ENCODE results near the gene SLC39A11. TPM values are rescaled to one million over a fixed set of nuclear protein-coding genes. Genes with fewer than 3 reads are reported as not detected.

SLC39A11 gene
- total RNA-seq, 1 experiment from 2014 or later, result 46.4 TPM

- no peaks in the 10 kb centered on the region for H3K27me3 ChIP-seq (ENCODE audit: insufficient read depth, low read length)
- H3K9ac ChIP-seq (ENCODE audit: low read length), result peak overlapping the region; percentile 54
- peak overlapping the region; percentile 72 for H3K4me2 ChIP-seq (ENCODE audit: low read length)
- TF ChIP-seq CEBPB (IDR thresholded peaks at IDR 0.05; ENCODE audit: low read depth), result no peak
- H3K9me3 ChIP-seq (ENCODE audit: control insufficient read depth in 1 of 2, insufficient read depth in 1 of 2, low read depth in 1 of 2, low read length in 2 of 2), result peaks cover 0 to 14% of the 10 kb centered on the region in 2 experiments; a peak in 1 of 4 replicates
- ATAC-seq (no peak; the same call in 1 of the 2 replicates), DNase-seq (ENCODE audit: low read depth, low spot score) (no peak)
- H3K9me2 ChIP-seq (ENCODE audit: insufficient read depth), result no peaks in the 10 kb centered on the region
- H2AFZ ChIP-seq (ENCODE audit: low read depth, low read length, poor library complexity, severe bottlenecking), result peak overlapping the region; percentile 72
- no peaks in the 10 kb centered on the region for H3K36me3 ChIP-seq (ENCODE audit: control insufficient read depth in 1 of 2, insufficient read depth in 2 of 2, low read length in 2 of 2)
- no peaks in the 10 kb centered on the region for H4K20me1 ChIP-seq (ENCODE audit: insufficient read depth)
- H3K4me3 ChIP-seq (replicated peaks in 1 of 2; ENCODE audit: low read depth in 1 of 2, low read length in 2 of 2), result peak overlapping the region in 1 of 2 experiments; percentile 42; a peak in 2 of 4 replicates
- intact Hi-C loops (cut with micrococcal nuclease), result no loop called here
- H3K79me2 ChIP-seq (ENCODE audit: insufficient read depth, low read length), result no peaks in the 10 kb centered on the region
- CTCF ChIA-PET, result interaction anchor here (1.4 to 3.6 kb wide), 5 partner anchors 9 to 113 kb away, joined by 4 to 10 read pairs (median 8); no protein-coding TSS in a partner anchor
- H3K4me1 ChIP-seq (ENCODE audit: control insufficient read depth in 1 of 2, insufficient read depth in 2 of 2, low read length in 2 of 2), result peaks cover 30 to 60% of the 10 kb centered on the region in 2 experiments
- POLR2A ChIA-PET, result interaction anchor here (0.8 to 4.7 kb wide), 10 partner anchors 9 to 113 kb away, joined by 3 to 77 read pairs (median 5); no protein-coding TSS in a partner anchor
- peak overlapping the region; percentile 59 for H3K27ac ChIP-seq (ENCODE audit: low read depth, low read length)
- RAD21 ChIA-PET (ENCODE audit: low non-redundant PET in 1 of 2, low total read pairs in 2 of 2, uncharacterized antibody in 2 of 2, unreplicated experiment in 2 of 2), result interaction anchor here (0.6 to 1.8 kb wide), 7 partner anchors 11 to 85 kb away, joined by 3 to 8 read pairs (median 3); no protein-coding TSS in a partner anchor
- TSS peak; percentile 79 for BruUV-seq (replicated peaks)
Measured at GRCh38 chr17:72603420-72604242, 488.9 kb downstream of the SLC39A11 start.

- Histone ChIP-seq H3K4me2 (ENCODE audit: low read length) (peak overlapping the region; percentile 72), H3K9me2 (ENCODE audit: insufficient read depth) (no peaks in the 10 kb centered on the region), H3K36me3 (ENCODE audit: control insufficient read depth in 1 of 2, insufficient read depth in 2 of 2, low read length in 2 of 2) (no peaks in the 10 kb centered on the region), H4K20me1 (ENCODE audit: insufficient read depth) (no peaks in the 10 kb centered on the region), H3K9me3 (ENCODE audit: control insufficient read depth in 1 of 2, insufficient read depth in 1 of 2, low read depth in 1 of 2, low read length in 2 of 2) (peaks cover 0 to 8% of the 10 kb centered on the region in 2 experiments; a peak in 1 of 4 replicates), H3K9ac (ENCODE audit: low read length) (peak overlapping the region; percentile 54), H3K27ac (ENCODE audit: low read depth, low read length) (peak overlapping the region; percentile 59), H3K4me1 (ENCODE audit: control insufficient read depth in 1 of 2, insufficient read depth in 2 of 2, low read length in 2 of 2) (peaks cover 29 to 58% of the 10 kb centered on the region in 2 experiments), H3K79me2 (ENCODE audit: insufficient read depth, low read length) (no peaks in the 10 kb centered on the region), H3K27me3 (ENCODE audit: insufficient read depth, low read length) (no peaks in the 10 kb centered on the region), H3K4me3 (replicated peaks in 1 of 2; ENCODE audit: low read depth in 1 of 2, low read length in 2 of 2) (peak overlapping the region; percentile 6 to 42), H2AFZ (ENCODE audit: low read depth, low read length, poor library complexity, severe bottlenecking) (peak overlapping the region; percentile 72)
- TSS peak; percentile 85 for BruUV-seq (replicated peaks)
- ATAC-seq (peak; percentile 83), DNase-seq (ENCODE audit: low read depth, low spot score) (peak; percentile 72)
- ChIA-PET RAD21 (ENCODE audit: low non-redundant PET in 1 of 2, low total read pairs in 2 of 2, uncharacterized antibody in 2 of 2, unreplicated experiment in 2 of 2) (interaction anchor here (0.6 to 1.8 kb wide), 8 partner anchors 10 to 65 kb away, joined by 3 to 8 read pairs (median 3); no protein-coding TSS in a partner anchor), POLR2A (interaction anchor here (0.8 to 4.7 kb wide), 10 partner anchors 8 to 79 kb away, joined by 3 to 77 read pairs (median 5); no protein-coding TSS in a partner anchor), CTCF (interaction anchor here (1.0 to 3.6 kb wide), 6 partner anchors 8 to 114 kb away, joined by 3 to 10 read pairs (median 6); no protein-coding TSS in a partner anchor)
- intact Hi-C loops (cut with micrococcal nuclease), result no loop called here
- TF ChIP-seq FOSL1 (IDR thresholded peaks at IDR 0.05; ENCODE audit: low read depth) (no peak), EGR1 (IDR thresholded peaks at IDR 0.05; ENCODE audit: low read depth) (no peak), POLR2AphosphoS5 (IDR thresholded peaks at IDR 0.05; ENCODE audit: low read depth, low read length) (peak; percentile 47), ELF1 (IDR thresholded peaks at IDR 0.05; ENCODE audit: borderline replicate concordance, low read depth) (no peak), SIN3A (IDR thresholded peaks at IDR 0.05; ENCODE audit: low read depth) (no peak; the same call in 1 of the 2 replicates), EZH2 (IDR thresholded peaks at IDR 0.05) (no peak), RAD21 (IDR thresholded peaks at IDR 0.05; ENCODE audit: low read depth) (0 out of 2 replicates have a peak, but pooled peaks have one; percentile 16), MAX (IDR thresholded peaks at IDR 0.05) (peak; percentile 43; the same call in 1 of the 2 replicates), CTCF (IDR thresholded peaks at IDR 0.05 in 2 of 3, conservative IDR thresholded peaks at IDR 0.05 in 1 of 3; ENCODE audit: borderline replicate concordance in 1 of 3, insufficient read depth in 1 of 3, low read depth in 2 of 3, low read length in 2 of 3) (peak in 2 of 3 experiments; percentile 54 to 71; a peak in 4 of 6 replicates), ATF3 (IDR thresholded peaks at IDR 0.05) (no peak), JUND (IDR thresholded peaks at IDR 0.05) (0 out of 2 replicates have a peak, but pooled peaks have one; percentile 7), YY1 (IDR thresholded peaks at IDR 0.05; ENCODE audit: extremely low read depth, insufficient replicate concordance, low read depth, low read length) (peak; percentile 57), SP1 (IDR thresholded peaks at IDR 0.05; ENCODE audit: low read depth) (peak; percentile 68)
Measured at GRCh38 chr17:72602517-72603419, 489.7 kb downstream of the SLC39A11 start.
